Hair follicular keratinocyte (primary cell): Measurements from ENCODE around the gene ZNF43. TPM values are rescaled to one million over a fixed set of nuclear protein-coding genes. Genes with fewer than 3 reads are reported as not detected.

Source experiments
- total RNA-seq: library from RNA; depleted of rRNA; stranded (reverse); fragments of >200 nt; gene quantifications from 2 replicates; pipeline ENCODE4 v1.2.3, GENCODE V29; 2015

The ZNF43 gene
- 2.0 and 2.9 TPM in 2 replicates for total RNA-seq

GRCh38 chr19:21835810-21836444 lies at the start of gene ZNF43:
TSS of gene ZNF43 (minus strand) at chr19:21836182. CDS start at chr19:21836038, 144 bp downstream.

GRCh38 chr19:21767065-21767800 lies 68.7 kb downstream of the ZNF43 start, which contains the start of gene ZNF100:
TSS of gene ZNF100 (minus strand) at chr19:21767579. CDS start at chr19:21767429, 150 bp downstream.

Other genes with a start within 250 kb of the ZNF43 start
- 2.3 and 2.9 TPM in 2 replicates for gene ZNF100, start 68.6 kb downstream of the ZNF43 start, total RNA-seq
- gene ZNF208, start 174.8 kb upstream of the ZNF43 start, total RNA-seq = 0.47 and 1.1 TPM in 2 replicates
- 0.76 and 0.86 TPM in 2 replicates for gene ZNF257, start 216.3 kb upstream of the ZNF43 start, total RNA-seq